HG03097 (cell line): Measurements from ENCODE around the gene WFDC1.

ENCODE experiments used
- ATAC-seq: cut with Tn5 transposase; IDR thresholded peaks from one replicate; pipeline ENCODE4 v1.9.1; 2021; ENCODE audit not compliant: unreplicated experiment, low FRiP score

Gene WFDC1

GRCh38 chr16:84271866-84272265, 22.8 kb upstream of the WFDC1 start:
- no peak for ATAC-seq

GRCh38 chr16:84272740-84273320, 21.8 kb upstream of the WFDC1 start:
- ATAC-seq = no peak

- ATAC-seq = no peak
These were observed 20.2 kb upstream of the WFDC1 start for GRCh38 chr16:84274515-84274914.

- ATAC-seq = no peak
These were observed 19.0 kb upstream of the WFDC1 start for GRCh38 chr16:84275585-84276151.

- ATAC-seq = no peak
These were observed 17.3 kb upstream of the WFDC1 start for GRCh38 chr16:84277244-84277823.

- no peak for ATAC-seq
These were observed 16.3 kb upstream of the WFDC1 start for GRCh38 chr16:84278333-84278732.

GRCh38 chr16:84278968-84279367, 15.7 kb upstream of the WFDC1 start:
- no peak for ATAC-seq

GRCh38 chr16:84279881-84280280, 14.8 kb upstream of the WFDC1 start:
- ATAC-seq = no peak

GRCh38 chr16:84281074-84281473, 13.6 kb upstream of the WFDC1 start:
- no peak for ATAC-seq

GRCh38 chr16:84282533-84282932, 12.1 kb upstream of the WFDC1 start:
- no peak for ATAC-seq

- ATAC-seq = no peak
These were observed 11.1 kb upstream of the WFDC1 start for GRCh38 chr16:84283314-84284153.

GRCh38 chr16:84284154-84284722, 10.4 kb upstream of the WFDC1 start:
- ATAC-seq = no peak

- no peak for ATAC-seq
These were observed 8.0 kb upstream of the WFDC1 start for GRCh38 chr16:84286578-84287240.

- no peak for ATAC-seq
These were observed 5.8 kb upstream of the WFDC1 start for GRCh38 chr16:84288902-84289301.

- no peak for ATAC-seq
These were observed 3.5 kb upstream of the WFDC1 start for GRCh38 chr16:84291226-84291625.

- no peak for ATAC-seq
These were observed 2.7 kb upstream of the WFDC1 start for GRCh38 chr16:84292011-84292410.

GRCh38 chr16:84293406-84293805, 1.3 kb upstream of the WFDC1 start:
- no peak for ATAC-seq

- no peak for ATAC-seq
These were observed 561 bp upstream of the WFDC1 start for GRCh38 chr16:84294117-84294516.

GRCh38 chr16:84295203-84295860, 654 bp downstream of the WFDC1 start:
- no peak for ATAC-seq

GRCh38 chr16:84298376-84298899, 3.8 kb downstream of the WFDC1 start:
- no peak for ATAC-seq
